Activated CD8-positive, alpha-beta T cell treated with anti-CD3 and anti-CD28 coated beads for 36 hours (primary cell): ENCODE data around the gene TAF11L7. TPM values are rescaled to one million over a fixed set of nuclear protein-coding genes. Genes with fewer than 3 reads are reported as not detected.

ENCODE experiments used
- total RNA-seq, 2 experiments: library from RNA; stranded (reverse); gene quantifications; one replicate each; pipeline ENCODE4 v1.2.3, GENCODE V29; 2021

TAF11L7 gene
- total RNA-seq, 2 experiments from 2014 or later = not detected

Other genes with a start within 250 kb of the TAF11L7 start
- not detected for gene TAF11L2, start 87.5 kb downstream of the TAF11L7 start, total RNA-seq
- not detected for gene TAF11L3, start 67.4 kb downstream of the TAF11L7 start, total RNA-seq
- gene TAF11L4, start 64.0 kb downstream of the TAF11L7 start, total RNA-seq = not detected
- gene TAF11L5, start 60.5 kb downstream of the TAF11L7 start, total RNA-seq = not detected
- not detected for gene TAF11L6, start 57.1 kb downstream of the TAF11L7 start, total RNA-seq
- gene TAF11L8, start 5.2 kb upstream of the TAF11L7 start, total RNA-seq = not detected
- not detected for gene TAF11L9, start 8.6 kb upstream of the TAF11L7 start, total RNA-seq
- not detected for gene TAF11L10, start 12.1 kb upstream of the TAF11L7 start, total RNA-seq
- gene TAF11L11, start 18.4 kb upstream of the TAF11L7 start, total RNA-seq = not detected
- not detected for gene TAF11L12, start 24.6 kb upstream of the TAF11L7 start, total RNA-seq
- gene TAF11L13, start 46.3 kb upstream of the TAF11L7 start, total RNA-seq = not detected
- gene TAF11L14, start 48.7 kb upstream of the TAF11L7 start, total RNA-seq = not detected